Right forelimb (tissue), 1 donor: Measurements from ENCODE around the gene BCL7C.
A peak's percentile ranks its signal among the peaks of the same experiment; 100 is the strongest.

Experiments used
- DNase-seq: peaks from one replicate; pipeline ENCODE4 v3.0.0-alpha.2; 2018

The BCL7C gene

DNA sequence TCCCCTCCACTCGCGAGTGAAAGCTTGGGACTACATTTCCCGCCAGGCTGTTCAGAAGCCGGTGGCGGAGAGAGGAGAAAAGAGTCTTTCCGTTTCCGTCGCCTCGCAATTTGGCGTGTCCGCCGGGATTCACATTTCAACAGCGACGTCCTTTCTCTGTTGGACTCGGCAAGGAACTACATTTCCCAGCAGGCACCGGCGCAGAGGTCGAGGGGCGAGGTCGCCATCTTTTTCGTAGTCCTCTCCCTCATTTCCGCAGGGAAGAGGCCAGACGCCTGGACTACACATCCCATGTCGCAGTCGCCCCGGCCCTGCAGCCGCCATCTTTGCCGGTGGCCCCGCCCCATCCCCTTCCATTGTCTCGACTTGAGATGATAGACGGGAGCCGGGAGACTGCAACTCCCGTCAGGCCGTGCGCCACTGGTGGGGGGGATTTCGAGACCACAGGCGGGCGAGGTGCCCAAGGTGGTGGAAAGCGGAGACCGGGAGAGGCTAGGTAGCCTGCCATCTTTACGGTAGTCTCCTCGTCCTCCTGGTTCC is 28.6 kb upstream of the BCL7C start:
- peak; percentile 100 for DNase-seq

DNA sequence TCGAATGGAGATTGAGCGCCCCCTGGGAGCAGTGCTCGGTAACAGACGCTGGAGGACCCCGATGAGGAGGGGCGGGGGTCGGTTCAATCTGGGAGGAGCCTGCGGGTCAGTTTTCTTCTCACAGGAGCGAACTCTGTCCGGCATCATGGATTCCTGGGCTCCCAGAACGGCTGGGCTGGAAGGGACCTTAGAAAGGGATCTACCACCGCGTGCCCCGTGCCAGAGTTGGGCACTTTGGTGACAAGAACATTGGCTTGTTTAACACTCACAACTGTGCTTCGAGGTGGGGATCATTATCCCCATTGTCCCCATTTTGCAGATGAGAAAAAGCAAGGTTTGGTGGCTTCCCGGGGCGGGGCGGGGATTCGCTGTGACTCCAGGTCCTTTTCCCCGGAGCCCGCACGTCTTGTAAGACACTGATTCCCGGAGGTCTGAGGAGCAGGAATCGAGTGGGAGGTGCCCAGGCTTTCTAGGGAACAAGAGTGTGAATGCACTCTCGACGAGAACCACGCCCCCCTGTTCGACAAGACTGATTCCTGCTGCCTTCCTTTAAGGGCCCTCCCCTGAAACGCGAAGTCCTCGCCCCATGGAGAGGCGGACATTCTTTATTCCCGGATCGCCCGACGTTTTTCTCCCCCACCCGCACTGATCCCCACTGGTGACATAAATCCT is 28.0 kb upstream of the BCL7C start:
- DNase-seq, result peak; percentile 95

DNA sequence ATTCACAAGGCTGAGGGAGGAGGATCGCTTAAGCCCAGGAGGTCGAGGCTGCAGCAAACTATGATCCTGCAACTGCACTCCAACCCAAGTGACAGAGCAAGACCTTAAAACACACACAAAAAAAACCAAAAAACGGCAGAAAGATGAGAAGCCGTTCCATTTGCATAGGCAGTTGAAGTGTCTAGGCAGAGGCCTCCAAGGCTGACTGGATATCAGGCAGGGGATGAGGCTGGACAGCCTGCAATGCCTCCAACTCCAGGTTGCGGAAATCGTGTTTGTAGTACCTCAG is 27.5 kb upstream of the BCL7C start:
- DNase-seq, result no peak

DNA sequence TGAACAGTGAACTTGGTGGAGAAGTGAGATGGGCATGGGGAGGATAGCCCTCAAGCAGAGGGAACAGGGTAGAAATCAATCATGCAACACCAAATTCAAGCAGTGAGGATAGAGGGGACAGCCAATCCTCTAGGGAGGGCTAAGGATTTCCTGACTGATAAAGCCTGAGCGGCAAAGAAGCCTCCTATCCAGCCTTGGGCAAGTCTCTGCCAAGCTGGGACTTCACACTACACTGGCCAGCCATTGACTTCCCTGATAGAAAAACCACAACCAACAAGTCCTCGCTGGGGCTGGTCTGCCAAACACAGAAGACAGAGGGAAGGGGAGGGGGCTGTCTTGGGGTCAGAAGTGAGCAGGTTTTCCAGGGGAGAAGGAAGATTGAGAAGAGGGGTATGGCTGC is 27.0 kb upstream of the BCL7C start:
- no peak for DNase-seq

DNA sequence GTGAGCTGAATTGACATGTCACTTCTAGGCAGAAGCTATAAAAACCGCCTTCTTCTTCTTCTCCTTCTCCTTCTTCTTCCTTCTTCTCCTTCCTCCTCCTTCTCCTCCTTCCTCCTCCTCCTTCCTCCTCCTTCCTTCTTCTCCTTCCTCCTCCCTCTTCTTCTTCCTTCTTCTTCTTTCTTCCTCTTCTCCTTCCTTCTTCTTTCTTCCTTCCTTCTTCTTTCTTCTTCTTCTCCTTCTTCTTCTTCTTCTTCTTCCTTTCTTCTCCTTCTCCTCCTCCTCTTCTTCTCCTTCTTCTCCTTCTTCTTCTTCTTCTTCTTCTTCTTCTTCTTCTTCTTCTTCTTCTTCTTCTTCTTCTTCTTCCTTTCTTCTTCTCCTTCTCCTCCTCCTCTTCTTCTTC is 24.7 kb upstream of the BCL7C start:
- no peak for DNase-seq

DNA sequence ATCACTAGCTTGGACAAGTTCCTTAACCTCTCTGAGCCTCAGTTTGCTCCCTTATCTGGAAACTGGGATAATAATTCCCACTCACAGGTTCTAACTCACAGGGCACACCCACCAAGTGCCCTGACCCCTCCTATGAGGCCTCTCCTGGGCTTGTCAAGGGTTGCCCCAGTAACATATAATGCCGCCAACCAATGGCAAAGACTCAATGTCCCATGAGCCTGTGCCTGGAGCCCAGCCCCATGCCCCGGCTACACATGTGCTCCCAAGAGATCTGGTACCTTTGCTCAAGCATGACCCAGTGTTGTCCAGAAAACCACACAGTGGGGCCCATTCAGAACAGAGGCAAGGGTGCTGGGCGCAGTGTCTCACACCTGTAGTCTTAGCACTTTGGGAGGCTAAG is 21.0 kb upstream of the BCL7C start:
- no peak for DNase-seq

DNA sequence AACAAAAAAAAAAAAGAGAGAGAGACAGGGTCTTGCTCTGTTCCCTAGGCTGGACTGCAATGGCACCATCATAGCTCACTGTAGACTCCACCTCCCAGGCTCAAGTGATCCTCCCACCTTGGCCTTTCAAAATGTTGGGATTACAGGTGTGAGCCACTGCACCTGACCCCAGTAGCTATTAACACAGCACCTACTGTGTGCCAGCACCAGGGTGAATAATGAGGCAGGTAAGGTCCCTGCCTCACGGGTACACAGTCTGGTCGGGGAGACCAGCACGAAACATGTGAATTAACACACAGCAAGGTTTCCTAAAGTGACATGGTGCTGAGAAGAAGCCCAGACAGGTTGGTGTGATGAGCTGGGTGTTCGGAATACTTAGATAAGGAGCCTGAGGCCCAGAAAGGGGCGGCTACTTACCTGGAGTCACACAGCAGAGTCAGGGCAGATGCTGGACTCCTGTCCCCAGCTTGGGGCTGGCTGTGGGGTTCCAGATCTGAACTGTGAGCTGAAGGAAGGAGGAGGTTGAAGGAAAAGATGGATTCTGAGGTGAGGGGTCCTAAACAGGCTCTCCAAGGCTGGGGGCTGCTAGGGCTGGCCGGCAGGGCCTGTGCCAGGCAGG is 19.0 kb upstream of the BCL7C start:
- no peak for DNase-seq

DNA sequence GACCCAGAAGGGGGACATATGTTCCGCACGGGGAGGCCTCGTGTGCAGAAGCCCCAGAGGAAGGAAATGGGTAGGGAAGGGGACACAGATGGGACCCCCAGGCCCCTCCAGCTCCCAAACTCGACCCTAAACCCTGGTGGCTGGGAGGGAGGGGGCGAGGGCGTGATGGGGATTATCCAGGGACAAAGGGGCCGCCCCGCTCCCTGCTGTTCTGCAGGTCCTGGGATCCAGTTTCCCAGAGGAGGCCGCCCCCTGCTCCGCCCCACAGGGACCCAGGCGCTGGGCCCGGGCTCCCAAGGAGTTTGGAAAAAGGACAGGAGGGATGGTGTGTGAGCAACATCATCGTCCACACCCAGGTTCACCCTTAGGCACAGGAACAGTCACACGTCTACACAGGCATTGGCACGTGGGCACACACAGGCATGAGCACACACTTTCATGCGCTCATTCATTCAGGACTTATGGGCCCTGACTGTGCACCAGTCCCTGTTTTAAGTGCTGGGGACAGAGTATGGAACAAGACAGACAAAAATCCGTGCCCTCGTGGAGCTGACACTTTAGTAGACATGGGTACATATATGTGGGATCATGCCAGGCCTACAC is 16.7 kb upstream of the BCL7C start:
- DNase-seq, result no peak

DNA sequence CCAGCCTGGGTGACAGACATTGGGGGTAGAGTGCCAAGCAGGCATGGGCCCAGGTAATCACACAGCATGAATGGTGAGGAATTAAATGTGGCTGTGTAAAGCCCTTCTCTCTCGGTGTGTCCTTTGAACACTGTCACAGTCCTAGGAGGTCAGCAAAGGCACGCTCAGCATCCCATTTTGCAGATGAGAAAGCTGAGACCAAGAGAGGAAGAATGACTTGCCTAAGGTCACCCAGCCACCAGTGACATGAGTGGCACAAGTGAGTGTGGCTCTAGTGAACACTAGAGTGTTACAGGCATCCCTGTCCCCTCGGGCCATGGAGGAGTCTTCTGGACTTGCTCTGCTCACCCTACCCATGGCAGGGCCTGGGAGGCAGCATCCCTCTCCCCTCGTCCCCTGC is 13.2 kb upstream of the BCL7C start:
- DNase-seq, result no peak

DNA sequence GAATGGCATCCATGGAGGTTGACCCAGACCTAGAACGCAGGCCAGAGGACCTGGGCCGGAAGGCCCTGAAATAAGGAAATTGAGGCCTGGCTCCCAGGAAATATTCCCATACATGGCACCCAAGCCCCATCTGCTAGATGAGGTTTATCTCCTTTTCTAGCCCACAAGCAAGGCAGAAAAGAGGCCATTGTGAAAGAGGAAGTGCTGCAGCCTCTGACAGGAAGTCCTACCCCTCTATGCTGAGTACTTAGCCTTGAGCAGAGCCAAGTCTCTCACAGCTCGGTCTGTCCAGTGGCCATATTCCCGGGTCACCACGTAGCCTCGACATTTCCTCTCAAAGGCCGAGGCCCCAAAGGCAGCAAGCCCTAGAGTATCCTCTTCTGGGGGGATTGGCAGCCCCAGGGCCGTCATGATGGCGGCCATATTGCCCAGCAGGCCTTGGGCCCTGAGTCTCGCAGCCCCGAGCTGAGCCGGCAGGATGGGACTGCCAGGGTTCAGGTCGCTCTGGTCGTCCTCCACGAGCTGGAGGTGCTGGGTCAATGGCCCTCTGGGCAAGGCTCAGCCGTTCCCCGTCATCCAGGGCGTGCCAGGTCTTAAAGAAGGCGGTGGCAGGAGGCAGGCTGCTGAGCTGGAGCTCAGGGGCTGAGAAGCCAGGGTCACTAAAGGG is 10.4 kb upstream of the BCL7C start:
- no peak for DNase-seq

DNA sequence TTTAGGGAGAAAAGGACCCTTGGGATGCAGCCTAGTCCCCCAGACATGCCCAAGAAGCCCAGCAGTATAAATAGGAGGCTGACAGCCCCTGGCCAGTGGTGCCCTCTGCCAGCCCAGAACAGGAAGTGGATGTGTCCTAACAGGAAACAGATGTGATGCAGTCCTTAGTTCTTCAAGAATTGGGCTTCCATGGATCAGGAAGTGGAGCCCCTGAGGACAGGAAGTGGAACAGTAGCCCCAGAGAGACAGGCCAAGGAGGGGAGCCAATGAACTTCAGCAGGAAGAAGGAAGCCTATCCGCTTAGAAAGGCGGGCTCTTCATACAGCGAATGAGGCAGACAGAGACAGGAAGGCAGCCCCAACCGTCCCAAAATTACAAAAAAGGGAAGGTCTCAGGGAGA is 9.7 kb upstream of the BCL7C start:
- DNase-seq, result no peak

DNA sequence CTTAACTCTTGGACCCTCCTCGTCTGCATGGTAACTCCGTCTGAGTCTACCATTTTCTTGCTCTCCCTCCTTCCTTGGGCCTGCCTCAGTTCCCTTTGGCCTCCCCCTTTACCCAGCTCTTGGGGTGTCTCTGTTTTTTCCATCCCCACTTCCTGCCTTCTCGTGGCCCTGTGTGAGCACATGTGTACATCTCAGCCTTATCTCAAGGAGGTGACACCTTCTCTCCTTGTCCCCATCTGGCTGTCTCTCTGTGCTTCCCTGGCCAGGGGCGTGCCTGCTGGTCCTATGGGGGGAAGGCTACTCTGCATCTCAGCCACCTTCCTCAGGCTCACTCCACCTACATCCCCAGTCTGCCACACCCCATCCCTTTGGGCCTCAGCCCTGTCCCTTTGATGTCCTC is 9.1 kb upstream of the BCL7C start:
- DNase-seq, result no peak

DNA sequence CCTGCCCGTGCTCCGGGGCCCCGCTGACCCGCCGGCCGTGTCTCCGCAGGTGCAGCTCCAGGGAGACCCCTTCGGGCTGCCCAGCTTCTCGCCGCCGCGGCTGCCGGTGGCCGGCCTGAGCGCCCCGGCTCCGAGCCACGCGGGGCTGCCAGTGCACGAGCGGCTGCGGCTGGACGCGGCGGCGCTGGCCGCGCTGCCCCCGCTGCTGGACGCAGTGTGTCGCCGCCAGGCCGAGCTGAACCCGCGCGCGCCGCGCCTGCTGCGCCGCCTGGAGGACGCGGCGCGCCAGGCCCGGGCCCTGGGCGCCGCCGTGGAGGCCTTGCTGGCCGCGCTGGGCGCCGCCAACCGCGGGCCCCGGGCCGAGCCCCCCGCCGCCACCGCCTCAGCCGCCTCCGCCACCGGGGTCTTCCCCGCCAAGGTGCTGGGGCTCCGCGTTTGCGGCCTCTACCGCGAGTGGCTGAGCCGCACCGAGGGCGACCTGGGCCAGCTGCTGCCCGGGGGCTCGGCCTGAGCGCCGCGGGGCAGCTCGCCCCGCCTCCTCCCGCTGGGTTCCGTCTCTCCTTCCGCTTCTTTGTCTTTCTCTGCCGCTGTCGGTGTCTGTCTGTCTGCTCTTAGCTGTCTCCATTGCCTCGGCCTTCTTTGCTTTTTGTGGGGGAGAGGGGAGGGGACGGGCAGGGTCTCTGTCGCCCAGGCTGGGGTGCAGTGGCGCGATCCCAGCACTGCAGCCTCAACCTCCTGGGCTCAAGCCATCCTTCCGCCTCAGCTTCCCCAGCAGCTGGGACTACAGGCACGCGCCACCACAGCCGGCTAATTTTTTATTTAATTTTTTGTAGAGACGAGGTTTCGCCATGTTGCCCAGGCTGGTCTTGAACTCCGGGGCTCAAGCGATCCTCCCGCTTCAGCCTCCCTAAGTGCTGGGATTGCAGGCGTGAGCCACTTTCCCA is 8.4 kb upstream of the BCL7C start:
- peak; percentile 83 for DNase-seq

DNA sequence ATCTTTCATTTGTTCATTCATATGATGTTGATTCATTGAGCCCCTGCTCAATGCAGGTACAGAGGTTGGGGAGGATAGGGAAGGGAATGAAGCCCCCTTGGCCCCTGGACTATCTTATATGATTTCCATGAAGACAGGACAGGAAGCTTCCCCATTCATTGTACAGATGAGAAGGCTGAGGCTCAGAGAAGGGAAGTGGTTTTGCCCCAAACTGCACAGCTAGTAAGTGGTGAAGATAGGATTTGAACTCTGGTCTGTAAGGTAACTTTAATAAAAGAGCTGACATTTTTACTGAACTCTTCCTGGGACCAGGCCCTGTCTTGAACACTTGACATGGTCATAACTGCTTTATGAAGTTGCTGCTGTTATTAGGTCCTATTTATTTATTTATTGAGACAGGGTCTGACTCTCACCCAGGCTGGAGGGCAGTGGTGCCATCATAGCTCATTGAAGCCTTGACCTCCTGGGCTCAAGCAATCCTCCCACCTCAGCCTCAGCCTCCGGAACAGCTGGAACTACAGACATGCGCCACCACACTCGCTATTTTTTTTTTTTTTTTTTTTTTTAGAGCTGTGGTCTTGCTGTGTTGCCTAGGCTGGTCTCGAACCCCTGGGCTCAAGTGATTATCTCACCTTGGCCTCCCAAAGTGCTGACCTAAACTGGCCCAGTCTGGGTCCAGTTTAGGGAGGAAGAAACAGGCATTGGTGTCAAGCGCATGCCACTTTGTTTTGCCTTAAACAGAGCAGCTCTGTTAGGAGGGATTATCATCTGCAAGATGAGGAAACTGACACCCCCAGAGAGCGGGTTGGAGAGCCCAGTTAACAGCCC is 7.5 kb upstream of the BCL7C start:
- DNase-seq, result no peak

DNA sequence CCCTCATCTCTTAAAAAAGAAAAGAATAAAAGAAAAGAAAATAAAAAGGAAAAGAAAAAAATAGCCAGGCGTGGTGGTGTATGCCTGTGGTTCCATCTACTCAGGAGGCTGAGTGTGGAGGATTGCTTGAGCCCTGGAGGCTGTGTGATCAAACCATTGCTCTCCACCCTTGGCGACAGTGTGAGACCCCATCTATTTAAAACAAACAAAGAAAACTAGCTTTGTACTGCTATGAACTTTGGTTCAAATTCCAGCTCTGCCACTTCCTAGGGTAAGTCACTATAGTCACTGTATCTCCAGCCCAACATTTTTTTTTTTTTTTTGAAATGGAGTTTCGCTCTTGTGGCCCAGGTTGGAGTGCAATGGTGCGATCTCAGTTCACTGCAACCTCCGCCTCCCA is 6.7 kb upstream of the BCL7C start:
- no peak for DNase-seq

DNA sequence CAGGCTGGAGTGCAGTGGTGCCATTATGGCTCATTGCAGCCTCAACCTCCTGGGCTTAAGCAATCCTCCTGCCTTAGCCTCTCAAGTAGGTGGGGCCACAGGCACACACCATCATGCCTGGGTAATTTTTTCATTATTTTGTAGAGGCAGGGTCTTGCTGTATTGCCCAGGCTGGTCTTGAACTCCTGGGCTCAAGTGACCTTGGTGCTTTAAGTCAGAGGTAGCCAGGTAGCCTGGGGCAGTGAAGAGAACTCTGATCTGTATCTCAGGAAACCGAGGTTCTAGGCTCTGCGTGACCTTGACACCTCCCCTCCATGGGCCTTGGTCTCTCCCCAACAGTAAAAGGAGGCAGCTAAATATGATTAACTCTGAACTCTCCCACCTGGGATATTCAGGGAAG is 5.9 kb upstream of the BCL7C start:
- no peak for DNase-seq

DNA sequence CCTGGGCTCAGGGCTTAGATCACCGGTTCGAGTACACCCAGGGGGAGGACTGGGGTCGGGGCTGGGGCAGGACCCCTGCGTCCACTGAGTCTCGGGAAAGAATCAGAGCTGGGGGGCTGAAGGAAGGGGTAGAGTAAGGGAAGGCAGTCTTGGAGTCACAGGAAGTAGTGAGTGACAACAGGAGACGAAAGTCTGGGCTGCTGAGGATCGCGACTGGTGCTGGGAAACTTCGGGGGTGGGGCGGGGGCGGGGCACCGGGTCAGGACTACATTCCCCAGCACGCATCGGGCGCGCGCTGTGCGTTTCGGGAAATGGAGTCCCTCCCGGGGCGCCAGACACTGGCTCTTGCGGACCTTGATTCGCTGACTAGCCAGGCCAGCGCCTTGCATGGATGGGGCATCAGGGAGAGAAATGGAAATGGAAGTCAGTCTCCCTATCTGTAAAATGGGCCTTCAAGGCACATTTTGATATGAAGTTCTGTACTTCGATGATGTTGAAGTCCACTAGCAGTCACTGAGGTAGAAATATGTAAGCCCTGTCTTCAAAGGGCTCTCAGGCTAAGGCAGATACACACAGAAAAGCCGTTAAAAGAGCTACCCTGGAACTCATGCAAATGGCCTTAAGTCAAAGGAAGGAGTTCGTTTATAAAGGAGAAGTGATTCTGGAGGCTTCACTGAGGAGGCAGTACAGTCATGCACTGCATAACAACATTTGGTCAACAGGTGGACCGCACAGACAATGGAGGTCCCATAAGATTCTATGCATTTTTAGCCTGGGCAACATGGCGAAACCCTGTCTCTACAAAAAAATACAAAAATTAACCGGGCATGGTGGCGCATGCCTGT is 3.2 kb upstream of the BCL7C start:
- DNase-seq, result peak; percentile 95

DNA sequence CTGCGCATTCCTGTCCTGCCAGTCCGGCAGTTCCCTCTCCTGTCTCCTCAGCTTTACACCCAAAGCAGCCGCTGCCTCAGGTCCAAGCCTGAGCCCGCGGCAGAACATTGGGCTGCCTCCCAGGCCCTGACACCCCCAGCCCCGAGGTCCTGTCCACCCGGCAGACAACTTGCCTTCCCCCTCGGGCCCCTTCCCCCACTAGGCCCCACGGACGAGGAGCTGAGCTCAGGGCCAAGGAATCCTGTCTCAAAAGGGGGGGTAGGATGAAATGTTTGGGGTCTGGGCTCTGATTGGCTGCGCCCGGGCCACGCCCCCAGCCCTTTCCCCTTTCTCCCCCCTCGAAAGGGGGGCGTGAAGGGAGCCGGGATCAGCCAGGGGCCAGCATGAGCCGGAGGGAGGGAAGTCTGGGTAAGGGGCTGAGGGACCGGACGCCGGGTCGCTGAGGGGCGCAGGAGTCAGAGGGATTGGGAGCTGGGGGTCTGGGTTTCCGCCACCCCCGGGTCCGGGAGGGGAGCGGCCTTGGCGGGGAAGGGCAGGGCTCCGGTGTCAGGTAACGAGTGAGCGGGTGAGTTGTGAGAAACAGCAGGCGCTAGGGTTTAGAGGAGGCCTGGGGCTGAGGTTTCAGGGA is 2.5 kb upstream of the BCL7C start, which contains the start of gene CTF1:
TSS of gene CTF1 (plus strand) at position 354 of the 628 bp plus-strand sequence. CDS start at position 384, 30 bp downstream.
- peak; percentile 91 for DNase-seq

DNA sequence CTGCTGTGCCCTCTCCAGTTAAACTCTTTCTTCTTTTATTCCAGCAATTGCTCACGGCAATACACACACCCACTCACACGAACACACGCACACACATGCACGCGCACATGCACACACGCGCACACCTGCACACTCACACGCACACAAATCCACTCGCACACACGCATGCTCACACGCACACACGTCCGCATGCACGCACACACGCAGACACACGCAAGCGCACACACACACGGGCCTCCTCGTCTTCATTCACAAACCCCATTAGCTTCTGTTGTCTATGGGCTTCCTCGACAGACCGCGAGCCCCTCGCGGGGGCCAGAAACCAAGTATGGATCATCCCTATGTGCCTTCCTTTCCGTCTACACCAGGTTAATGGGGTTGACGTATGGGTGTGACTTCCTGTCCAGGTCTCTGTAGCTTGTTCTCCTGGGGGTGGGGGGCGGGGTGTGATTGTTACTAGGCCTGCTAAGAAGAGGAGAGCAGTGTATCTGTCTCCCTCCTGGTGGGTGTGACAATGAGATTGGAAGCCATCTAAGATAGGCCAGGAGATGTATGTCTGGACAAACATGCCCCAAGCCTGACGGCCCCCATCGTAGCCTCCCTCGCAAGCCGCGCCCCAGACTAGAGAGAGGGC is 1.9 kb upstream of the BCL7C start:
- no peak for DNase-seq
